GM12801 (cell line): Measurements from ENCODE around the gene TCF4.

Source experiments
- CTCF ChIP-seq: IDR thresholded peaks from one replicate; pipeline ENCODE4 v1.5.1; 2011; ENCODE audit warnings: control low read depth; ENCODE audit not compliant: insufficient read length; ENCODE audit errors: extremely low read depth

The TCF4 gene

GRCh38 chr18:55286257-55286825 is 301.7 kb downstream of the TCF4 start:
- no peak for TF ChIP-seq CTCF

- no peak for TF ChIP-seq CTCF
These were observed 303.4 kb downstream of the TCF4 start for GRCh38 chr18:55284614-55285013.

GRCh38 chr18:55283309-55283708 is 304.7 kb downstream of the TCF4 start:
- TF ChIP-seq CTCF: no peak

GRCh38 chr18:55280503-55280902 is 307.5 kb downstream of the TCF4 start:
- no peak for TF ChIP-seq CTCF

GRCh38 chr18:55275039-55275901 is 312.7 kb downstream of the TCF4 start:
- no peak for TF ChIP-seq CTCF

- no peak for TF ChIP-seq CTCF
These were observed 315.3 kb downstream of the TCF4 start for GRCh38 chr18:55272510-55273243.

GRCh38 chr18:55269622-55270021 is 318.4 kb downstream of the TCF4 start:
- no peak for TF ChIP-seq CTCF
